Ectodermal cell (in vitro differentiated cells): Measurements from ENCODE around the gene PPP6R3.
"Not testable (repeated sequence)": the region's sequence is repeated elsewhere in the genome, so short reads cannot be mapped to it uniquely, and the experiment has no call there.

Experiments used
- H3K27ac ChIP-seq: 2 replicates; pipeline ENCODE4 v1.7.0; 2013; ENCODE audit warnings: mild to moderate bottlenecking, low read depth, low read length; ENCODE audit not compliant: insufficient read depth, poor library complexity, severe bottlenecking
- H3K27me3 ChIP-seq: 2 replicates; pipeline ENCODE4 v1.7.0; 2013; ENCODE audit warnings: mild to moderate bottlenecking, low read length; ENCODE audit not compliant: insufficient read depth, control insufficient read depth, poor library complexity, severe bottlenecking
- H3K36me3 ChIP-seq: one replicate; pipeline ENCODE4 v1.7.0; 2013; ENCODE audit warnings: low read length; ENCODE audit not compliant: control insufficient read depth, insufficient read depth
- H3K4me1 ChIP-seq: one replicate; pipeline ENCODE4 v1.7.0; 2013; ENCODE audit warnings: low read length; ENCODE audit not compliant: control insufficient read depth, insufficient read depth
- H3K4me3 ChIP-seq: 2 replicates; pipeline ENCODE4 v1.7.0; 2013; ENCODE audit warnings: low read depth, low read length, control low read depth; ENCODE audit not compliant: insufficient read depth
- H3K9me3 ChIP-seq: 2 replicates; pipeline ENCODE4 v1.7.0; 2013; ENCODE audit warnings: mild to moderate bottlenecking, low read length, moderate library complexity; ENCODE audit not compliant: control insufficient read depth
- WGBS, 2 experiments: methylation state at CpG; one replicate each; pipeline ENCODE4 v1.1.7; 2013; ENCODE audit warnings: missing lambda C conversion rate in 2 of 2; 5-methylcytosine and 5-hydroxymethylcytosine counted together

PPP6R3 gene

DNA sequence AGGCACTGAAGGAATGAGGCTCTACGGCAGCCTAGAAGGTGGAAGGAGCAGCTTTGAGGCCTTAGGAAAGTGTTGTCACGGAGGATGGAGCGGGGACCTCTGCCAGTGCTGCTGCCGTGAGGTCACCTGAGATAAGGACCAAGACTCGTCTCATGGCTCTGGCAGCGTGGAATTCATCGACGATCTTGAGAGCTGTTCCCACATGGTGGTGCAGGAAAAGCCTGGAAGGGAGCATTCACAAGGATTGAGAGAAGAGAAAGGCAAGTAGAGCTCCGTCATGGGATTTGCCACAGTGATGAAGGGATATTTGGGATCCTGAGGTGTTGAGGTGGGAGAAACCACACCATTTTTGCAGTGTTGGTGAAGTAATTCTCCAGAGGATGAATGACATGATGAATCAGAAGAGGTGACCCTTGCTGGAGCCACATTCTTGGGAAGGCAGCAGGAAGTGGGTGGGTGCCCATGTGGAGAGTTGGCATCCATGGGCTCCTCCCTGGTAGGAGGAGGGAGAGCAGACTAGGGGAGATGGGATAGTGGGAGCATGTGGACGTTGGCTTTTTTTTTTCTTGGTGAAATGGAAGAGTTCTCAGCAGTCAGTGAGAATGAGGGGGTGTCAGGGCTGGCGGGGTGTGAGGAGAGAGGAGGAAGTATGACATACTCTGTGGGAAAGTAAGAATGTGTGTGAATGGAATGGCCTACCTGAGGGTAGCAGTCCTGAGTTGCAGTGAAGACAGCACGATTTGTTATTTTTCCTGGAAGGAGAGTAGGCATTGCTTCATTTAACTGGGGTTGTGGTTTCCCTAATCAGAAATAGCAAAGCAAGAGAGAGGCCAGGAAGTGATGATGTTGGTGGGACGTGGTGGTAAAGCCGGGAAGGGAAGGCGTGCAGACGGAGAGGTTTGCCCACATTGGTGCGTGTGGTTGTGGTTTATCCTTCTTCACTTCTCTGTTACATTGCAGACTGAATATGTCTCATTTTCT is 11.1 kb downstream of the PPP6R3 start:
- WGBS, 2 experiments: 94 to 96% methylated on average over 17 of the region's 17 CpGs
- Histone ChIP-seq H3K4me3 (no peak overlapping the region), H3K9me3 (peaks cover 3% of the 10 kb centered on the region), H3K4me1 (peaks cover 24% of the 10 kb centered on the region), H3K36me3 (peaks cover 7% of the 10 kb centered on the region), H3K27me3 (no peaks in the 10 kb centered on the region), H3K27ac (no peak overlapping the region)

DNA sequence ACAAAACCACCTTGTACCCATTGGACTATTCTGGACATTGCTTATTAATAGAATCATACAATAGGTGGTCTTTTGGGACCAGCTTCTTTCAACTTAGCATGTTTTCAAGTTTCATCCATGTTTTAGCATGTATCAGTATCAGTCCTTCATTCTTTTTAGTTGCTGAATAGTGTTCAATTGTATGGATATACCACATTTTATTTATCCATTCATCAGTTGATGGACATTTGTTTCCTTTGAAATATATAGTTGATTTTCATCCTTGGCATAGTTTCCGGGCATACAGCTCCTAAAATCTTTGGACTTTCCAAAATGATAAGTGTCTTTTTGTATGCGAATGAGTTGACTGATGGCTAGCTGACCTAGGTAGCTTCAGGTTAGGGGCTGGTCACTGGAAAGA is 12.2 kb downstream of the PPP6R3 start:
- Histone ChIP-seq H3K36me3 (peaks cover 14% of the 10 kb centered on the region), H3K4me1 (peaks cover 24% of the 10 kb centered on the region), H3K4me3 (no peak overlapping the region), H3K27ac (no peak overlapping the region), H3K9me3 (peaks cover 3% of the 10 kb centered on the region), H3K27me3 (no peaks in the 10 kb centered on the region)
- WGBS, 2 experiments: 94 to 96% methylated on average over 2 of the region's 2 CpGs

DNA sequence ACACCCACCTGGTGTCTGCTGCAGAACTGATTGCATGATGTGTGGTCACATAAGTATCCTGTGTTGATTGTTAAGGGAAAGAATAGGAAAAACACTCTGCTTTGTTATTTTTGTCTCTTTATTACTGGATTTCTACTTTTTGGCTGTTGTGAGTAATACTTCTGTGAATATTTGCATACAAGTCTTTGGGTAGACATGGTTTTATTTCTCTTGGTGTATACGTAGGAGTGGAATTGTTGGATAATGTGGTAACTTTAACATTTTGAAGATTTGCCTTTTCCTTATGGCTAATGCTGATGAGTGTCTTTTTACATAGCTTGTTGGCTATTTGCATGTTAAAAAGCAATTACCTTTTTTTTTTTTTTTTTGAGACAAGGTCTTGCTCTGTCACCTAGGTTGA is 13.1 kb downstream of the PPP6R3 start:
- Histone ChIP-seq H3K36me3 (peaks cover 14% of the 10 kb centered on the region), H3K27ac (no peak overlapping the region), H3K9me3 (peaks cover 3% of the 10 kb centered on the region), H3K4me1 (peaks cover 16% of the 10 kb centered on the region), H3K27me3 (no peaks in the 10 kb centered on the region), H3K4me3 (no peak overlapping the region)
- 94 to 100% methylated on average over 1 of the region's 1 CpG for WGBS, 2 experiments

DNA sequence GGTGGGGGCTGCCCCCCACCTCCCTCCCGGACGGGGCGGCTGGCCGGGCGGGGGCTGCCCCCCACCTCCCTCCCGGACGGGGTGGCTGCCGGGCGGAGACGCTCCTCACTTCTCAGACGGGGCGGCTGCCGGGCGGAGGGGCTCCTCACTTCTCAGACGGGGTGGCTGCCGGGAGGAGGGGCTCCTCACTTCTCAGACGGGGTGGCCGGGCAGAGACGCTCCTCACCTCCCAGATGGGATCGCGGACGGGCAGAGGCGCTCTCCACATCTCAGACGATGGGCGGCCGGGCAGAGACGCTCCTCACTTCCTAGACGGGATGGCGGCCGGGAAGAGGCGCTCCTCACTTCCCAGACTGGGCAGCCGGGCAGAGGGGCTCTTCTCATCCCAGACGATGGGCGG is 15.1 kb downstream of the PPP6R3 start:
- H3K27ac ChIP-seq, H3K27me3 ChIP-seq, H3K9me3 ChIP-seq, H3K4me1 ChIP-seq, H3K4me3 ChIP-seq: not testable (repeated sequence)
- WGBS, 2 experiments: 96% methylated on average over 33 to 34 of the region's 34 CpGs
- H3K36me3 ChIP-seq: peaks cover 14% of the 10 kb centered on the region

DNA sequence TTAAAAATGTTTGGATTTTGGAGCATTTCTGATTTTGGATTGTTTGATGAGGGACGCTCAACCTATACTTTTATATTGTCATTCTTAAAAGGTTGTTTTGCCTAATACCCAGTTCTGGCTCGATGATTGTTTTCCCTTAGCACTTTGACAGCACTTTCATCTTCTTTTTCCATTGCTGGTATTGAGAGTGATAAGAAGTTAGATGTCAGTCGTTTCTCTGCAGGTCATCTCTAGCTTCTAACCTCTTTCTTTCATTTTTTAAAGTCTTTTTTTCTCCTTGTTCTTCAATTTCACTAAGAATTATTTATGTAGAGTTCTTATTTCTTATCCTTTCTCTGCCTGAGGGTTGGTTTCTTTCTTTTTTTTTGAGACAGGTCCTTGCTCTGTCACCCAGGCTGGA is 18.8 kb downstream of the PPP6R3 start:
- Histone ChIP-seq H3K9me3 (peaks cover under 1% of the 10 kb centered on the region), H3K4me1 (peaks cover 6% of the 10 kb centered on the region), H3K36me3 (peaks cover 7% of the 10 kb centered on the region), H3K27me3 (no peaks in the 10 kb centered on the region), H3K4me3 (no peak overlapping the region), H3K27ac (no peak overlapping the region)
- 91% methylated on average over 3 of the region's 3 CpGs; no CpG with 5 or more reads in 1 of the 2 experiments for WGBS, 2 experiments

DNA sequence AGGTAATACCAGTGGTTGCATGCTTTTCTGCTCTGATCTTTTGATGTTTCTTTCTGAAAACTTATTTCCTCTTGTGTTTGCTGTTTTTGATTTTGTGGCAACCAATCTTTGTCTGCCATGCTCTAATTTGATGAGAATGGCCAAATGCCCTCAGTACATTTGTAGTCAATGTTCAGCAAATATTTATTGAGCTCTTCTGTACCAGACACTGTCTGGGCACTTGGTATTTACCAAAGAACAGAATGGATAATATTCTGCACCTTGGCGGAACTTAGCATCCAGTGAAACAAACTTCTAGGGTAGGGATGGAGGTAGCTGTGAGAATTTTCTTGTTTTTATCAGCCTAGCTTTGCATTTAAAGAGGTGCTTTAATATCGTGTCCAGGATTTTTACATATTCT is 19.6 kb downstream of the PPP6R3 start:
- 91 to 99% methylated on average over 2 of the region's 2 CpGs for WGBS, 2 experiments
- Histone ChIP-seq H3K36me3 (peaks cover 7% of the 10 kb centered on the region), H3K4me3 (no peak overlapping the region)

DNA sequence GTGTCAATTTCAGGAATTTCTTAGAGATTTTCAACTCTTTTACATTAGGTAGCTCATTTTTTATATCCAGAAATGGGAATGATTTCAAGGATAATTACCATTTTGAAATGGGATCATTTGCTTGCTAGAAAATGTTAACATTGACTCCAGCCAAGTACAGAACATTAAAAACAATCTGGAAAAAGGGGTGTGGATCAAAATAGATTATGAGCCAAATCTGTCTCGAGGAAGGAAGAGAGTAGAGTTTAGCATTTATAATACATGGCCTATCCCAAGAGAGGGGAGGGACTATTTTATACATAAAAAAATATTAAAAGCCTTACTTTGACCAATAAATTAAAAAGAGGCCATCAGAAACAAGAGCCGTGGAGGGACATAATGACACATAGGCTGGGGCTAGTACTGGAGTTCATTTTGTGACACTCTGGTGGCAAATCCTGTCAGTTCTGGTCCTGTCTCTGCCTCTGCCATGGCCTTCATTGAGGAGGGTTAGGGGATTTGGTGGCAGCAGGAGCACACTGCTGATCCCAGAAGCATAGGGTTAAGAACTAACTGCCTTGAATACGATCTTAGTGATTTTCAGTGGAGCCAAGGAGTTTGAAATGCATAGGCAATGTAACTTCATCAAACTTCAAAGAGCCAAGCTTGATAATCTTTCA is 20.4 kb downstream of the PPP6R3 start:
- Histone ChIP-seq H3K27ac (no peak overlapping the region), H3K27me3 (no peaks in the 10 kb centered on the region), H3K9me3 (no peaks in the 10 kb centered on the region), H3K4me1 (peaks cover 6% of the 10 kb centered on the region), H3K4me3 (no peak overlapping the region), H3K36me3 (peaks cover 7% of the 10 kb centered on the region)
- WGBS, 2 experiments: 83 to 89% methylated on average over 2 of the region's 3 CpGs

More for the DNA sequence above, 19.6 kb downstream of the PPP6R3 start:
- Histone ChIP-seq H3K4me1 (peaks cover 6% of the 10 kb centered on the region), H3K9me3 (no peaks in the 10 kb centered on the region), H3K27me3 (no peaks in the 10 kb centered on the region), H3K27ac (no peak overlapping the region)

DNA sequence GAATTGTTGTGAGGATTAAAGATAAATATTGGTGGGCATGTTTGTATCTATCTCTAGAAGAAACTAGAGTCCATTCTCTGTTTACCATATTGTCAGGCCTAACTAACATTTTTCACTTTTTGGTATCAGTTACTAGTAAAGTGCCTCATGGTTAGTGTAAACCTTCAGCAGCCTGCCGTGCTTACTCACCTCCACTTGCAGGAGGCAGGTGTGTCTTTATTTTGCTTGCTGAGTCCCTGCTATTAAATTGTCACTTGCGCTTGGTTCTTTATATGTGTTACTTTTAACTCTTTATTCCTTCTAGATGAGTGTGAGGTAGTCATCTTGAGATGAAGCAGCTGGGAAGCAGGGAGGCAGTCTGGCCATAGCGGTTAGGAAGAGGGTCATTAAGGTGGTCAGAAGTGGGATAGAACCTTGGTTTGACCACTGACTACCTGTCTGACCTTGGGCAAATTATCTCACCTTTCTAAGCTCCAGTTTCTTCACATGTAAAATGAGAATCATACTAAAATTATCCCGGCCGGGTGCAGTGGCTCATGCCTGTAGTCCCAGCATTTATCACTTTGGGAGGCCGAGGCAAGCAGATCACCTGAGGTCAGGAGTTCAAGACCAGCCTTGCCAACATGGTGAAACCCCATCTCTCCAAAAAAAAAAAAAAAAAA is 21.2 kb downstream of the PPP6R3 start:
- Histone ChIP-seq H3K27ac (no peak overlapping the region), H3K9me3 (no peaks in the 10 kb centered on the region), H3K36me3 (peaks cover 7% of the 10 kb centered on the region), H3K4me3 (no peak overlapping the region), H3K27me3 (no peaks in the 10 kb centered on the region), H3K4me1 (peaks cover 6% of the 10 kb centered on the region)
- WGBS, 2 experiments: 94 to 95% methylated on average over 6 of the region's 6 CpGs

DNA sequence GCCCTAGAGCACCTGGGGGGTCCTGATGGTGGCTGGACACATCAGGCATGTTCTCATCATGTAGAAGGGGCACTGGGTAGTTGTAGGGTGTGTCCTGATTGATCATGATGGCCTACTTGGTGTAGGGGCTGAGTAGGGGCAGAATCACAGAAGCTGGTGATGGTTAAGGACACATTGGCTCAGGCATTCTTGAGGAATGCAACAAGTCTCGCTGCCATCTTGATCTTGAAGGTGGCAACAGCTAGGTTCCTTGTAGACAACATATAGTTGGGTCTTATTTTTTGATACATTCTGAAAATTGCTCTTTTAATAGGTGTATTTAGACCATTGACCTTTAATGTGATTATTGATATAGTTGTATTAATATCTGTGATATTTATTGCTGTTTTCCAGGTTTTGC is 28.1 kb downstream of the PPP6R3 start:
- no peaks in the 10 kb centered on the region for H3K9me3 ChIP-seq
- WGBS, 2 experiments: 100% methylated on average over 1 of the region's 1 CpG
- H3K27me3 ChIP-seq: no peaks in the 10 kb centered on the region
- no peak overlapping the region for H3K4me3 ChIP-seq
- H3K27ac ChIP-seq: no peak overlapping the region
- H3K4me1 ChIP-seq: no peaks in the 10 kb centered on the region
- no peaks in the 10 kb centered on the region for H3K36me3 ChIP-seq

DNA sequence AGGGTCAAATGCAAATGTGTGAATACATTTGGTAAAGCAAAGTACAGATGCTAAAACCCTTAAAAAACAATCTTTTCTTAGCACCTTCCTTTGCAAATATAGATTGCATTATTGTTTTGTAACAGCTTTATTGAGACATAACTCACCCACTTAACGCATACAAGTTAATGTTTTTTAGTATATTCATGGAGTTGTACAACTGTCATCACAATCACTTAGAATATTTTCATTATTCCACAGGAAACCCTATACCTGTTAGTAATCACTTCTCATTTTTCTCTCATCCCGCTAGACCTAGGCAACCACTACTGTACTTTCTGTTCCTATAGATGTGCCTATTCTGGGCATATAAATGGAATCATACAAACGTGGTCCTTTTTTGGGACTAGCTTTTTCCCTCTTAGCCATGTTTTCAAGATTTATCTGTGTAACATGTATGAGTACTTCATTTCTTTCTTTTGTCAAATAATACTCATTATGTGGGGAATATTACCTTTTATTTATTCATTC is 34.7 kb downstream of the PPP6R3 start:
- no peaks in the 10 kb centered on the region for H3K36me3 ChIP-seq
- 87 to 96% methylated on average over 2 to 3 of the region's 3 CpGs for WGBS, 2 experiments
- no peaks in the 10 kb centered on the region for H3K27me3 ChIP-seq
- H3K4me1 ChIP-seq: no peaks in the 10 kb centered on the region
- no peaks in the 10 kb centered on the region for H3K9me3 ChIP-seq
- H3K4me3 ChIP-seq: no peak overlapping the region
- no peak overlapping the region for H3K27ac ChIP-seq
